Endometrium (tissue), 2 donors: ENCODE measurements around the gene PRKD2.
A peak's percentile ranks its signal among the peaks of the same experiment; 100 is the strongest.

Experiments used
- FAIRE-seq: peaks from 2 replicates; lab custom pipeline; 2012; peaks lifted over from hg19 to GRCh38; lab: Jason Lieb, UNC
- donor health status: control.
- donor health status: control.

PRKD2 gene

GRCh38 chr19:46704379-46705076 lies 12.4 kb downstream of the PRKD2 start:
- no peak for FAIRE-seq

- FAIRE-seq, result no peak
Measured at GRCh38 chr19:46700704-46701103, 16.2 kb downstream of the PRKD2 start.

GRCh38 chr19:46698395-46699321 lies 18.3 kb downstream of the PRKD2 start:
- FAIRE-seq, result no peak

GRCh38 chr19:46697204-46697960 lies 19.5 kb downstream of the PRKD2 start:
- FAIRE-seq, result no peak

DNA sequence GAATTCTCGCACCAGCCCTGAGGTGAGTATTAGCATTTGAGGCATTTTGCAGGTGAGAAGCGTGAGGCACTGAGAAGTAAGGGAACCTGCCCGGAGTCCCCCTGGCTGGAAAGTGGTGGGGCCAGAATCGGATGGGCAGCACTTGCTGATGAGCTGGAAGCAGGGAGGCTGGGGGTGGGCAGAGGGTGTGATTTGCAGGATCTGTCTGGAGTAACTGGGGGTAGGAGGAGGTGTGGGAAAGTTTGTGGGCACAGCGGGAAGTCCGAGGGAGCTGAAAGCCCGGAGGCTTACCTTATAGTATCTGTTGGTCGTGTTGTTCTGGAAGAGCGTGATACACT lies 20.1 kb downstream of the PRKD2 start:
- no peak for FAIRE-seq

DNA sequence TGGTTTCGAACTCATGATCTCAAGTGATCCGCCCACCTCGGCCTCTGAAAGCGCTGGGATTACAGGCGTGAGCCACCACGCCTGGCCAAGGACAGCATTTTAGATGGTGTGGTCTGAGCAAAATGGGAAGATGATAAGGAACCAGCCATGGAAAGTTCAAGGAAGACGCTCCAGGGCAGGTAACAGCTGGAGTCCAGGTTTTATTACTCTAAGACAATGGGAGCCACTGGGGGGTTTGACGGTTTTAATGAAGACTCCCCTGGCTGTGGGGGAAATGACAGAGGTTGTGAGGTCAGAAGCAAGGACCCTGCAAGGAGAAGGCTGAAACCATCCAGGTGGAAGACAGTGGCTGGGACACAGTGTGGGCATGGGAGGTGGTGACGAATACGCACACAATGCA lies 20.9 kb downstream of the PRKD2 start:
- FAIRE-seq, result no peak

GRCh38 chr19:46693760-46694159 lies 23.2 kb downstream of the PRKD2 start:
- no peak for FAIRE-seq

- no peak for FAIRE-seq
Measured at GRCh38 chr19:46692918-46693722, 23.8 kb downstream of the PRKD2 start.

GRCh38 chr19:46691948-46692347 lies 25.0 kb downstream of the PRKD2 start:
- FAIRE-seq, result no peak

GRCh38 chr19:46691104-46691503 lies 25.8 kb downstream of the PRKD2 start:
- FAIRE-seq, result no peak

GRCh38 chr19:46689358-46689757 lies 27.6 kb downstream of the PRKD2 start:
- FAIRE-seq, result no peak

- no peak for FAIRE-seq
Measured at GRCh38 chr19:46687438-46688145, 29.3 kb downstream of the PRKD2 start.

GRCh38 chr19:46685189-46685588 lies 31.7 kb downstream of the PRKD2 start:
- no peak for FAIRE-seq

- no peak for FAIRE-seq
Measured at GRCh38 chr19:46678110-46678732, 38.7 kb downstream of the PRKD2 start.

- no peak for FAIRE-seq
Measured at GRCh38 chr19:46674416-46675178, 42.3 kb downstream of the PRKD2 start.

DNA sequence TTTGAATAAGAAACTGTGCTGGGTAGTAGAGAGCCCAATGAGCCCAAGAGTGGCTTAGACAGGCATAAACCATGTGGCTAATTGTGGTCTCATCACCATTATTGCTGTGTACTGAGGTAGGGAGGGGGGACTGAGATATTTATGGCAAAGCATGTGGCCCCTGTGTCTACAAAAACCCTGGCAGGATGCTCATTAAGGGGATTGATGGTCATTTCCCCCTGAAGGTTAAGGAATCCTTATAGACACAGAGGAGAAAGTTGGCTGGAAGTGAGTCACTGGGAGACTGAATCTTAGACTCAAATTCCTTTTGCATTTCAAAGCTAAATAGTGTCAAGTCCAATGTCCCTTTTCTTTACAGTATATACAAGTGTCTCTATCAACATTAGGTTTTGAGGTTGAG lies 46.1 kb downstream of the PRKD2 start:
- FAIRE-seq, result no peak

DNA sequence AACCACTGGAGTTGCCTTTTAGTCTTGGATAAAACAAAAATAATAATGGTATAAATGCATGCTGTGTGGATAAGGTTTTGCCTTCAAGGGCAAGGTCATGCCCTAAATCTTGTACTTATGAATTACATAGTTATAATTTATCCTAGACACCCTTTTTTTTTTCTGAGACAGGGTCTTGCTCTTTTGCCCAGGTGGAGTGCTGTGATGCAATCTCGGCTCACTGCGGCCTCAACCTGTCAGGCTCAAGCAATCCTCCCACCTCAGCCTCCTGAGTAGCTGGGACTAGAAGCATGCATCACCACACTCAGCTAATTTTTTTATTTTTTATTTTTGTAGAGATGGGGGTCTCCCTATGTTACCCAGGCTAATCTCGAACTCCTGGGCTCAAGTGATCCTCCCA lies 48.3 kb downstream of the PRKD2 start:
- FAIRE-seq, result no peak

DNA sequence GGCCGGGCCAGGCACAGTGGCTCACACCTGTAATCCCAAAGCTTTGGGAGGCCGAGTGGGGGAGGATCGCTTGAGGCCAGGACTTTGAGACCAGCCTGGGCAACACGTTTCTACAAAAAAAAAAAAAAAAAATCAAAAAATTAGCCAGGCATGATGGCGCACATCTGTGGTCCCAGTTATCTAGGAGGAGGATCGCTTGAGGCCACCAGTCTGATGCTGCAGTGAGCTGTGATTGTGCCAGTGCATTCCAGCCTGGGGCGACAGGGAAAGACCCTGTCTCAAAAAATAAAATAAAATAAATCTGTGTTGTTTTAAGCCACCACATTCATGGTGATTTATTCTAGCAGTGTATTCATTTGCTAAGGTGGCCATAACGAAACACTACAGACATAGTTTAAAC lies 51.8 kb downstream of the PRKD2 start:
- no peak for FAIRE-seq

DNA sequence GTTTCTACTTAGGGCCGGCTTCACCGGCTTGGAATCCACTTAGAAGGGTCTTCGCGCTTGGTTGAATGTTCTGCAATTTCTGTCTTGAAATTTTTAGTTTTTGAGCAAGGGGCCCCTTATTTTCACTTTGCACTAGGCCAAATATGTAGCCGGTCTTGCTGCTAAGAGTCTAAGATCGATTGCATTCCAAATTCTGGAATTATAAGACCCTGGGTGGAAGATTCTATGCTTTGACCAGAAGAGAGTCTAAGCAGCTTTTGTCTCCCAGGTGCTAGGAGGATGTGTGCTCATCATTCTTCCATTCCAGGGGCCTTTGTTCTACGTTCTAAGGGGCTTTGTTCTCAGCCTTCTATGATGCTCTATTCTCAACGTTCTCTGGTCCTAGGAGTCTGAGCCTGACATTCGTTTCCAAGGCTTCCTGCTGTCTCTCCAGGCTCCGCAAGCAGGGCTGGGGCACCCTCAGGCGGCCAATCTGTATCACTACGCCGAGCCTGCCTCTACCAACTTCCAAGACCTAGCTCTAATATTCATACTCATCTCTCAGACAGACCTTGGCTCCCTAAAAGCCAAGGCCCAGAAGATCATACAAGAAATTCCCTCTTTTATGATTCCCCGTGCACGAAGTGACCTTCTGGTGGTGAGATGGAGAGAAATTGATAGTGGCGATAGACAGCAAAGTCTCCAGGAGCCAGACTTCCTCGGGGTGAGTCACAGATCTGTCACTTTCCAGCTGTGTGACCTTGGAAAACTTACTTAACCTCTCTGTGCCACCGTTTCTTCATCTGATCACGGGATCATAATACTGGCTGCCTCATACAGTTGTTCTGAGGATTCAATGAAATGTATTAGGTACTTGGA lies 55.0 kb downstream of the PRKD2 start:
- FAIRE-seq, result peak; percentile 59
